GM21619 (cell line): ENCODE results near the gene IKZF2.

ENCODE experiments used
- ATAC-seq: cut with Tn5 transposase; IDR thresholded peaks from one replicate; pipeline ENCODE4 v1.9.1; 2021; ENCODE audit not compliant: unreplicated experiment

IKZF2 gene

DNA sequence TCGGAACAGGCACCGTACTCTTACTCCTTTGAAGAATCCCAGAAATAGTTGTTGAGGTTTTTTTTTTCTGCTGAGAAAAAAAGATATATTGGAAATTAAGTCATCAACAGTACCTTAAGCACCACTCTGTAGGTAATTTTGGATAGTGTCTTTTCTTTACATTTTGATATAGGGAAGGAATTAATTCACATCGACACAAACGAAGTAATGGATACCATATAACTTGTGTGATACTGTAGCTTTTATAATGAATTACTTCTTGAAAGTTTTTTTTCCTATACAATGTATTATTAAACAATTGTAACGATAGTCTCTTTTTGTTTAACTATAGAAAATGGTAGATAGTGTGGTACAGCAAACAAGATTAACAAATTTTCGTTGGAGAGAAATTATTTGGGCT is 1.5 kb upstream of the IKZF2 start:
- no peak for ATAC-seq

GRCh38 chr2:213152065-213152794 is 818 bp upstream of the IKZF2 start:
- peak; percentile 25 for ATAC-seq

GRCh38 chr2:213150315-213151097 is 906 bp downstream of the IKZF2 start:
- ATAC-seq: no peak

- ATAC-seq: no peak
These were observed 1.5 kb downstream of the IKZF2 start for GRCh38 chr2:213149949-213150314.

DNA sequence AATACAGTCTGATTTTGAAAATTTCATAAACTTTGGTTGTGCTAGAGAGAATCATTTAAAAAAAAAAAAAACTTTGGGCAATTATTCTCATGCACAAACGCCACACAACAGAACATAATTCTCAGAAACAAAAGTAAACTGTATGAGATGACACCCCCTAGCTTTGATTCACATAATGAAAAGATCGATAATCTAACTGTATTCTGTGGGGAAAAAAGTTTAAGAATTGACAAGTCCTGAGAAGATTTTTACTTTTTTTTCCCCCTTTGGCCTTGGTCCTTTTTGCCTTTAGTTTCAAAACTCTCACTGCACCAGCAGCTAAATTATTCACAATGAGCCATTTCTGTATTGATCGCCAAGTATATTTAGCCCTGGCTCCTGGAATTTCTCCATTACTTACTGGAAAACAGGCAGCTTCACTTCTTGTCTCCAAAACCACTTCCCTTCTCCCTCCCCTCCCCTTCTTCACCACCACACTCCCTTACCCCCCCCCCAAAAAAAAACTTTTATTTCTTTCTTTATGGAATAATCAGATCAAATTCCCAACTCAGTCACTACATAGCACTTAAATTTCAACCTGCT is 2.0 kb downstream of the IKZF2 start:
- no peak for ATAC-seq

DNA sequence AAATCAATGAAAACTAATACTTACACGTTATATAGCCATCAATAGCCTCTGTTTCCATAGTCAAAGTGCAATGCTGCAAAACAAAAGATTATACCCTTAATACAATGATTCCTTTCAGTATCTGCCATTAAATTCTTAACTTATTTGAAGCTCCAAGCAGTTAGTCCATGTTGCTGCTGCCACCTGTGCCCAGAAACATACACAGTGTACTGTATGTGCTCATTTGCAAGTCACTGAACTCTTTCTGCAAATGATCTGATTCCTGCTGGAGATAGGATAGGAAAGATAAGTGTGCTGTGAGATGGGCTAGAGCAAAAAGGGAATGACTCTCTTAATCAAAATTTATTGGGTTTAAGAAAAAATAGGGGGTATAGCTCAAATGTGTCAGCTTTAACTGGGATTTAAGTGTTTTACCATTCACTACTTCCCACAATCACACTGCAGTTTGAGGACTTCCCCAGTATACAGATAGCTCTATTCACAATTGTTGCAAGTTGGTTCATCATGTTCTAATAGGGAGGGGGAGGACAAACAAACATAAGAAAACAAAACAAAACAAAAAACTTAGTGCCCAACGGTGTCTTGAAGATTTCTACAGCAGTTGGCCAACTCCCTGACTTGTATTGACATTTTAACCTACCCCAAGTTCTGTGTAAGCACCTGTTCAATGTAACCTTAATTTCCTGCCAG is 2.7 kb downstream of the IKZF2 start:
- ATAC-seq: no peak

GRCh38 chr2:213147538-213147937 is 3.9 kb downstream of the IKZF2 start:
- no peak for ATAC-seq

GRCh38 chr2:213145715-213146242 is 5.6 kb downstream of the IKZF2 start:
- no peak for ATAC-seq

- no peak for ATAC-seq
These were observed 14.3 kb downstream of the IKZF2 start for GRCh38 chr2:213137064-213137463.

DNA sequence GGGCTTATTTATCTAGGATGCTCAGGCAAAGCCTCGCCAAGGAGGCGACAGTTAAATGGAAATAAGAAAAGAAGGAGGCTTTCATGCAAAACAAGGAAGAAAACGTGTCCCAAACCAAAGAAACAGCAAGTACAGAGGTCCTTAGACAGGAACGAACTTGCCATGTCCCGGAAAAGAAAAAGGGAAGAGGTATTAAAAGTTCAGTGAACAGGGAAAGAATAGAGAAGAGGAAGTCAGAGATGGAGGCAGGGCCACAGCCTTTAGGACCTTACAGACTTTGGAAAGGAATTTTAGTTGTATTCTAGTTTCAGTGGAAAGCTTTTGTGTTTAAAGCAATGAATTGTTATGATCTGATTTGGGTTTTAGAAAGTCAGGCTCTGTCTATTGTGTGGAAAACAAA is 22.1 kb downstream of the IKZF2 start:
- no peak for ATAC-seq

DNA sequence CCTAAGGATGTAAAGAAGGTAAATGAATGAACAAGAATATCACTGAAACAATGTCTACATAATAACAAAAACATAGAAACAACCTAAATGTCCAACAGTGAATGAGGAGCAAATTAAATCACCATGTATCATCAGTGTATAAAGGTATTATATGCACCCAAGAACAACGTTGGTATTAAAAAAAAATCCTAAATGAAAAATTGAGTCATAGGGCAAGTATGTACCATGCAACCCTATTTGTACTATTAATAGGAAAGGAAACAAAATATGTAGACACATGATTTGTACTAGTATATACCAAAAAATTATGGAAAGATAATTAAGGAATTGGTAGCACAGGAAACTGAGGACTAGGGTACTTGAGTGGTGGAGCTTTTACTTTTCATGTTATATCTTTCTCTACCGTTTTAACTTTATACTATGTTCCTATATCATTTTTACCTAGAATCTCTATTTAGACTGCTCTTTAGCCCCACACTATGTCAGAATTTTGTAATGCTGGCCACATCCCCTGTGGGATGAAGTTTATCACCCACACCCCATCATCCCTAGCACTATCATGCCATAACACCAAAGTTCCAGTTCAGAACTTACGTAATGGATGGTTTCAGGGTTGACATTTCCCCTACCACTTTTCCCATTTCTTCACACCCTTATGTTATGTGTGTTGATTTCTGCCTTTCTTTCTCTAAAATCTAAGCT is 25.6 kb downstream of the IKZF2 start:
- no peak for ATAC-seq

DNA sequence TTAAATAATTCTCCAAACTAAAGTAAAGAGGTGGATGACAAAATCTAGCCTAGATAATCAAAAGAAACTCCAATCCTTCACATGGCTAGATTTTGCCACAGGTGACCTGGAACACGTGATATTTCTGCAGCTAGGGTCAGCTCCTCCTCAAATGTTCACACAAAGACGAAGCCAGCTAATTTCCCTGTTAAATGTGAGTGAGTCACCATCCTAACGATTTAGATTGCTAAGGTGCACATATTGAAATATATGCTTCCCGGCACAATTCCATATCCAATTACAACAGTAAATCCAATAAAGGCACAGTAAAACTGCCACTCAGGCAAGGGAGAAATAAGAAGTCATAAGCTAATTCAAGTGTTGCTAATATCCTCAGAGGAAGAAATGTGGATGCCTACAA is 28.7 kb downstream of the IKZF2 start:
- ATAC-seq: no peak

GRCh38 chr2:213121690-213122089 is 29.7 kb downstream of the IKZF2 start:
- ATAC-seq: no peak

- ATAC-seq: peak; percentile 70
These were observed 32.2 kb downstream of the IKZF2 start for GRCh38 chr2:213119061-213119809.

- ATAC-seq: no peak
These were observed 43.1 kb downstream of the IKZF2 start for GRCh38 chr2:213108308-213108707.

DNA sequence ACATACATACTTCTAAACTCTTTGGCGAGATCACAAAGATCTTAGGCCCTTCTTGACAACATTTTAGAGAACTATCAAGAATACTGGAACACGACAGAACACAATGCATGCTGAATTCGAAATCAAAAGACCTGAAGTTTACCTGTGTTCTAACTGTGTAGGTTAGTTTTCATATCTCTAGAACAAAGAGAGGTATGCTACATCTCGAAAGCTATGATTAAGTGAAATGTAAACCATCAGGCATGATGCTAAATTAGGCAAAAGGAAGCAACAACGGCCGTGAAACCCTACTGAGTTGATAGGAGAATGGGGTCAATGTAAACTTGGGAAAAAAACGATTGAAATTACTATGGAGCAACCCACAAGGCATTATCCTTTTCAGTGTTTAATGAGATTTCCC is 43.7 kb downstream of the IKZF2 start:
- ATAC-seq: no peak

DNA sequence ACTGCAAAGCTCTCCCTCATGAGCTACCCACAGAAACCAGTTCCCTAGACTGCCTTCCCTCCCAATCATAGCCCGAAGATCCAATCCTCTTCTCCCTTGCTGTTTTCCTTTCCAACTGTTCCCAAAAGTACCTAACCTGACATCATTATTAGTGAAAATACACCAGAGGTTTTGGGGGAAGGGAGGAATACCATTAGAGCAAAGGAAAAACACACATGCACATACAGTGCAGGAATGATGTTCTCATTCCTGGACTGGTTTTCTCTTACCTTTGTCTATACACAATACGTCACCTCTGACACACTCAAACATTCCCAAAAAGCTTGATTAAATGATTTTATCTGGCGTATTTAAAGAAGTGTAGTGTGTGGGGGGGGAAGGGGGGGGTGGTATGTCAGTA is 46.2 kb downstream of the IKZF2 start:
- no peak for ATAC-seq

DNA sequence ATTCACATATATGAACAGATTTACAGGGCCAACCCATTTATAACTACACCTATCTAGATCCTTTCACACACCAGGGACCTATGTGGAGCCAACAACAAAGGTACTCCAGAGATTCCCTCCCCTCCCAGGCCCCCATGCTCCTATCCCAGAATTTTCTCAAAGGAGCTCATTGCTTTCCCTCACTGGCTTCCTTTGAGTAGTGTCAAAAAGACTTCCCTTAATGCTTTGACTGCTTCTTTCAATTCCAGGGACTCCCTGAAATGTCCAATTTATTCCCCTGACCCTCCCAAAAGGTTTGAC is 46.6 kb downstream of the IKZF2 start:
- ATAC-seq: no peak

- no peak for ATAC-seq
These were observed 47.1 kb downstream of the IKZF2 start for GRCh38 chr2:213104092-213104902.
